T follicular helper cell (primary cell): Measurements from ENCODE around the gene ACAA2.

ENCODE experiments used
- DNase-seq: peaks from one replicate; pipeline ENCODE4 v3.0.0-alpha.2; 2020; ENCODE audit warnings: low read depth

The ACAA2 gene

GRCh38 chr18:49742316-49743116 is 70.8 kb downstream of the ACAA2 start:
- no peak for DNase-seq

GRCh38 chr18:49739275-49739674 is 74.1 kb downstream of the ACAA2 start:
- no peak for DNase-seq

GRCh38 chr18:49738721-49739120 is 74.6 kb downstream of the ACAA2 start:
- DNase-seq = no peak

- DNase-seq = no peak
Measured at GRCh38 chr18:49734836-49735235, 78.5 kb downstream of the ACAA2 start.

- DNase-seq = no peak
Measured at GRCh38 chr18:49733896-49734585, 79.3 kb downstream of the ACAA2 start.

- DNase-seq = no peak
Measured at GRCh38 chr18:49733321-49733720, 80.0 kb downstream of the ACAA2 start.
